ENCODE data around the gene PDIA4.
A peak's percentile ranks its signal among the peaks of the same experiment; 100 is the strongest.
"Not testable (repeated sequence)": the region's sequence is repeated elsewhere in the genome, so short reads cannot be mapped to it uniquely, and the experiment has no call there.

Gene PDIA4

DNA sequence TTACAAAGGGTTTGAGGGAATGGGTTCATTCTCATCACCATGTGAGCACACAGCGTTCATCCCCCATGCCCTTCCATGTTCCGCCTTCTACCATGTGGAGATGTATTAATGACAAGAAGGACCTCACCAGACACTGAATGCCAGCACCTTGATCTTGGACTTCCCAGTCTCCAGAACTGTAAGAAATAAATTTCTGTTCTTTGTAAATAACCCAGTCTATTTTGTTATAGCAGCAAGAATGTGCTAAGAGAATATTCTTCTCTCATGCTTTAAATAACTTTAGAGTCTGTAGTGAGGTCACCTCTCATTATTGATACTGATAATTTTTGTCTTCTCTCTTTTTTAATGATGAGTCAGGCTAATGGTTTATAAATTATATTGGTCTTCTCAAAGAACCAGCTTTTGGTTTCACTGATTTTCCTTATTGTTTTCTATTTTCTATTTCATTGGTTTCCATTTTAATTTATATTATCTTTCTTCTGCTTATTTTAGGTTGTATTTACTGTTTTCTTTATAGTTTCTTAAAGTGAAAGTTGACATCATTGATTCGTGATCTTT is 3.1 kb upstream of the PDIA4 start:
- DNase-seq: no peak

DNA sequence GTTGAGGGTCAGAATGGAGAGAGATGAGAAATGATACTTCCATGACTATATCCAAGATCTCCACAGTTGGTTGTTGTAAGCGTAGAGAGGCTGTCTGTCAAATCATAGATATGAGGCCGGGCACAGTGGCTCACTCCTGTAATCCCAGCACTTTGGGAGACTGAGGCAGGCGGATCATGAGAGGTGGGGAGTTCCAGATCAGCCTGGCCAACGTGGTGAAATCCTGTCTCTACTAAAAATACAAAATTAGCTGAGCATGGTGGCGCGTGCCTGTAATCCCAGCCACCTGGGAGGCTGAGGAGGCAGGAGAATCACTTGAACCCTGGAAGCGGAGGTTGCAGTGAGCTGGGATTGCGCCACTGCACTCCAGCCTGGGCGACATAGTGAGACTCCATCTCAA is 2.1 kb upstream of the PDIA4 start:
- not testable (repeated sequence) for DNase-seq

DNA sequence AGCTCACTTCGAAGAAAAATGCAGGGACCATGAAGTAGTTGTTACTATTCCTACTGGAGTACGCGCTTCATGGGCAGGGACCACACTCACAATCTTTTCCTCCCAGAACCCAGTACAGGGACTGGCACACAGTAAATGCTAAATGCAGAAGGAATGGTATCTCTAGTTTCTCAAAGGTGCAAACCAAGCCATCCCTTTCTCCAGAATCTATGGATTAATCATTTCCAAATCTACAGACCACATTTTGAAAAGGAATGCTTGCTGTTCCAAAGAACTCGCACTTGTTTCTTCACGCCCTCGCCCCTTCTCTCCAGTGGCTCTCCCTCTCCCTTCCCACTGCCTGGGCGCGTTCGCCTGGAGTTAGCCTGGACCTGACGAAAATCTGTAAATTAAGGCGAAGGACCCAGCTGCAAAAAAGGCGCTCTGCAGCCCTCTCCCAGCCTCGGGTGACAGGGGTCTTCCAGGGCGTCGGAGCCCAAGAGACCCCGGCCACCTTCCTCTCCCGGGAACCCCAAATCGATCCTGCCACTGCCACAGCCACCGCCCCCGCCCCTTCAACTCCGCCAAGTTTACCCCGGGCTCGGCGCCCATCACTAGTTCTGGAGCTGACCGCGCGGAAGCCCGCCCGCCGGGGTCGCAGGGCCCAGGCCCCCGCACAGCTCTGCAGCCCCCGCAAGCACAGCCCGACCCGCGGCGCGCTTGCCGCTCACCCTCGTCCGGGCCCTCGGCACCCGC is 527 bp downstream of the PDIA4 start:
- no peak for DNase-seq

DNA sequence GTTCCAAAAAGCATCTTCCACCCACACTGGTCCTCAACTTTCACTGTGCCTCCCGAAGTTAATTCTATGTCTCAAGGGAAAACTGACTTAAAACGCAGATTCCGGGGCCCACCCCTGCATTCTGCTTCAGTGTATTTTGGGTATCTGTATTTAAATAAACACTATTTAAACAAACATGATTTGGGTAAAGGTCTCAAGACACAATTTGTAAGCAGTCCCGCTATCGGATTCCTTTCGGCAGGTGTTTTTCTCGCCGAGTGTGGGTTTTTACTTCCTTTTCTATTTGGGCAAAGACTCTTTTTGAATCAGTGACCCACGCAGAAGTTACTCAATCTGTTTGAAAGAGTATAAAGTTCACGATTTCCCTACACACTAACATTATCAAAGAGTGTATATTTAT is 1.2 kb downstream of the PDIA4 start:
- DNase-seq: no peak

DNA sequence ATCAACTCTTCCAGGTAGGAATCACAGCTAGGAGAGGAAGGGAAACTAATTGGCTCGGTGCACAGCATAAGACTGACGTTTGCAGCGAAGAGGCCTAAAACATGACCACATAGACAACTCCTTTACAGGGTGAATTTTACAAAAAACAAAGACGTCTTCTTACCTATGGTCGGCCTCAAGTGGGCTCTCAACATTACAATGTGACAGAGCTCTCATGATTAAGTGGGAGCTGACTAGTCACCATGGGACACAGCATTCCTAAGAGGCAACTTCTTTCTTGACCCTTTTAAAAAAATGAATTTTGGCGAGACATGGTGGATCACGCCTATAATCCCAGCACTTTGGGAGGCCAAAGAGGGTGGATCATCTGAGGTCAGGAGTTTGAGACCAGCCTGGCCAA is 4.6 kb downstream of the PDIA4 start:
- DNase-seq: no peak

DNA sequence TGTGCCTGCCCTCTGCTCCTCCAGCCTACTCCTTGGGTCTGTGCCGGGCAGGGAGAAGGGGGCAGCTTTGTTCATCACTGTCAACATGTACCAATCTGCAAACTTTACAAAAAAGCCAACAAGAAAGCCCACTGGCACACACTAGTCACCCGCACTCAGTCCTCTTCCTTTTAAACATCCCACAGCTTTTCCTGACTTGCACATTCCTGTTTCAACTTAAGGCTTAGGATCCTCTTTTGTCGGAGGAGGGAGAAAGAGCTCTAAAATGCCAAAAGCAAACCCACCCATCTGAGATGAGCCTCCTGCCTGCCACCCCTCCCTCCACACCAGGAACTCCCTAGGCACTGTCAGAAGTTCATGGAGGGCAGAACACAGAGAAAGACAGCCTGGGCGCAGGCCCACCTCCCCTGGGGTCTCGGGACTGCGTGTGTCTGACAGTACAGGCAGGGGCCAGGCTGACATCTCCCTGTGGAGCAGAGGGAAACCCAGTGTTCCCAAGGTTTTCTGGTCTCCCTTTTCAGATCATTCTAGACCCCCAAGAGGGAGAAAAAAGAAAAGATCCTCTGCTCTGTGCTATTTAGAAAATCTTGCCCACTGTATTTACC is 5.4 kb downstream of the PDIA4 start:
- DNase-seq: no peak

DNA sequence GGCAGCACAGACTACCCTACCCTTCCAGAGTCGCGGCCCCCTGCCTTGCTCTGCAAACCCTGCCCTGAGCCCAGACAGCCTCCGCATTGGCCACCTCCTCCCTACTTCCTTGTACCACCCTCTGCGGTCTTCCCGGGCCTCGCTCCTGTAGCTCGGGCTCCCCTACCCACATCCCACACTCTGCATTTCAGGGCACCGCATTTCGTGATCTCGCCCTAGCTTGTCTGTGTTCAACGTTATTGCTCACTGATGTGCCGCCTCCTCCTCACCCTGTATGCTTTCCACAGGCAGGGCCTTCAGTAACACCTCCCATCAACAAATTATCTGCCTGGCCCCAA is 6.6 kb downstream of the PDIA4 start:
- no peak for DNase-seq

DNA sequence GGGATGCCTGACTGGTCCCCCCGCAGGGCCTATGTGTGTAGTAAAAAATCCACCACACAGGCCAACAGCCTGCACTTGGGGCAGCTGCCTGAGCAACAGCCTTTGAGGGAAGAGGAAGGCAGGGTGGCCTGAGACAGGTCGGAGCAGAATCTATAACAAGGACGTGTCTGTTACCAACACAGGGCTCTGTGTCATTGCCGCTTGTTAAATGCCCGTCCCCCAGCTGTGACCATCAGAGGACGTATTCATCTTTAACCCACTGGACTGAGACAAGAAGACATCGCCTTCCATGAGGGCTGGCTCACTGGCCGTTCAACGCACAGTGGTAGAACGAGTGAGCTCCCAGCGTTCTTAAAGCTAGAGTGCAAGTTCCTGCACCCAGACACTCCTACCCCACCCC is 7.8 kb downstream of the PDIA4 start:
- DNase-seq: no peak

DNA sequence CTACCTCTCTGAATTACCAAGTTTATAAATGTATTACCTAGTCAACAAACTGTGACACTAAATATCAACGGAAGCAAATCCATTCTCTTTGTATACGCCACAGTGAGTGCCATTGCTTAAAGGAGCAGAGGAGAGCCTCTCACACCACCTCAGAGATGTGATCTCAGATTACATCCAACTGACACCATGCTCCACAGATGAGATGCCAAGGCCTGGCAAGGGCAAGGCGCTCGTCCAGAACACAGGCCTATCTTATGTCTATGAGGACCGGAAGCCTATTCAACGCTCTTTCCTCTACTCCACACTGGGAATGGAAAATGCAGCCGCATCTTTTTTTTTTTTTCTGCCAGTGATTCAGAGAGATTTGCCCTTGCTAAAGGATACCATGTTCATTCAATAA is 11.4 kb downstream of the PDIA4 start:
- no peak for DNase-seq

DNA sequence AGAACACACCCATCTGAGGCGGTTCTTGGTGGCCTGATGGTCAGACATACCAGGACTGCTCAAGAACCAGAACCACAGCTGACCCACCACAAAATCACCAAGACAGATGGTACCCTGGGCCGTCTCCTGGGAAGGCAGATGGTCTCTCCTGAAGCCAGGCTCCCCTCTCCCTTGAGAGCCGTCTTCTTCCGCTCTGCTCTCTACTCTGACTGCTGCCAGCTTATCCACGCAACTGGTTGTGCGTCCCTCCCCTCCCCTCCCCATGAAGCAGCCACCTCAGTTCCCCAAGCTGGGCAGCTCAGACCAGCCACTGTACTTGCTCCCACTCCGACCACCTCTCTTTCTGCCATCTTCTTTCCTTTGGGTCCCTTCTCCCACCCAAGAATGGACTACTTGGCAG is 14.0 kb downstream of the PDIA4 start:
- no peak for DNase-seq

DNA sequence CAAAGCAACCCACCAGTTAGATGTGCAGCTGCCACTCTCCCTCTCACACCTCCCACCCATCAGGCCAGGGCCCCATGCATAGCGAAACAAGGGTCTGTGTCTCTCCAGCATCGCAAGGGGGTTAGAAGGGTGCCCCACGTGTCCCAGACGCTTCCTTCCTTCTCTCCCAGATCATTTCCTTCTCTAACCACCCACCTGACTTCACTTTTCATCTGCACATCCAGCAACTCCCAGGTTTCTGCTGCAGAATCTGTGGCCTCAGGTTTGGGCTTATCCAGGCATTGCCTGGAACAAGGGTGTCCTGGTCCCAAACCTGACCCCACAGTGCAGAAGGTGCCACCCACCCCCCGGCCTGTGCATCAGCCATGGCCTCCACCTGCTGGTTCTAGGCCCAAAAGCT is 14.4 kb downstream of the PDIA4 start:
- no peak for DNase-seq

DNA sequence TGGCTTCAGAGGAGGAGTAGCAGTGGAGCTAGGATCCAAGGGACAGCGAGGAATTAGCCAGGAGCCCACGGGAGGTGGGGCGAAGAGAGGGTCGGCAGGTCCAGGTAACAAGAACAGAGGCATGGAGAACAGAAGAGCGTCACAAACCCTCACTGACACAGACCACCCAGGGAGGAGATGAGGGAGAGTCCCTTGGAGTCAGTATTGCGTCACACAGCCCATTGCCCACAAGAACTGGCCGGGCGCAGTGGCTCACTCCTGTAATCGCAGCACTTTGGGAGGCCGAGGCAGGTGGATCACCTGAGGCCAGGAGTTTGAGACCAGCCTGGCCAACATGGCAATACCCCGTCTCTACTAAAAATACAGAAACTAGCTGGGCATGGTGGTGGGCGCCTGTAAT is 15.6 kb downstream of the PDIA4 start:
- DNase-seq: not testable (repeated sequence)

DNA sequence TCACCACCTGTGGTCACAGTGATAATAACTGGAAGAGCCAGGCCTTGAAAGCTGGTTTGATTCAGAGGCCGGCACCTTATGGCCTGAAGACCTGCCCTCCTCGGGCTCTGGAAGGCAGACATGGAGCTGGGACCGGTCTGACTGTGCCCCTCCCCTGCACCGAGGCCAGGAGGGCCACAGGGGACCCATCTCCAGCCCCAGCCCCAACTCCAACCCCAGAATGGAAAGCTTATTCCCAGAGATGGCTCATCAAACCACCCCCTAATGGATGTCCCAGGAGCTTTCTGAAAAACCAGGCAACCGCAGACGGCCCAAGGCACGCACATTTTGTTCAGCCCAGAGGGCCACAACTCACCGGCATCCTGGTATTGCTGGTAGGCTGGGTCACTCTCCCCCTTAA is 16.8 kb downstream of the PDIA4 start:
- no peak for DNase-seq

DNA sequence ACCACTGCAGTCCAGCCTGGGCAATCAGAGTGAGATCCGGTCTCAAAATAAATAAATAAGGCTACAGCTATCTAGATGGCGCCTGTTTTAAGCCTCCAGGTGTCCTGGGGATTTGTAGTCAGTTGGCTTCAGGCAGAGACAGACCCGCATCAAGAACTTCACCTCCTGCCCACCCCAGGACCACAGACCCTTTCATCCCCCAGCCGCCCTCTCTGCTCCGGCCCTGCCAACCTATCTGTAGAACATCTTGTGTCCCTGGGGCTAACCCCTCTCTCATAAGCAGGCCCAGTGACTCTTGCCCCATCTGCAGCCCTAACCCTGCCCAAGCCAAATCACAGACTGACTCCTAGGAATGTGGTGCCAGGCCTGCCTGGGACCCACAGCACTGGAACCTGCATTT is 17.9 kb downstream of the PDIA4 start:
- no peak for DNase-seq

DNA sequence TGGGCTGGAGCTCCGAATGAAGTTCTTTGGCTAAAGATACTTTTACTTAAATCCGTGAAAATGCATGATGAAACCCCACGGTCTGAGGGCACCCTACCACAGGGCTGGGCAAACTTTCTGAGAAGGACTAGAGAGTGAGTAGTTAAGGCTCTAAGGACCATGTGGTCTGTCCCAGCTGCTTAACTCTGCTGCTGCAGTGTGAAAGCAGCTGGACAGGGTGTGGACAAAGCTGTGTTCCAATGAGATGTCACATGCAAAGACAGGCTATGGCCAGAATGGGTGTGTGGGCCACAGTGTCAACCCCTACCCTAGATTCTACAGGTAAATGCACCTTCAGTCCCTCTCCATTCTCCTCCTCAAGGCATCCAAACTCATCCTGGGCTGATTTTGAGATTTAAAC is 18.8 kb downstream of the PDIA4 start:
- no peak for DNase-seq

DNA sequence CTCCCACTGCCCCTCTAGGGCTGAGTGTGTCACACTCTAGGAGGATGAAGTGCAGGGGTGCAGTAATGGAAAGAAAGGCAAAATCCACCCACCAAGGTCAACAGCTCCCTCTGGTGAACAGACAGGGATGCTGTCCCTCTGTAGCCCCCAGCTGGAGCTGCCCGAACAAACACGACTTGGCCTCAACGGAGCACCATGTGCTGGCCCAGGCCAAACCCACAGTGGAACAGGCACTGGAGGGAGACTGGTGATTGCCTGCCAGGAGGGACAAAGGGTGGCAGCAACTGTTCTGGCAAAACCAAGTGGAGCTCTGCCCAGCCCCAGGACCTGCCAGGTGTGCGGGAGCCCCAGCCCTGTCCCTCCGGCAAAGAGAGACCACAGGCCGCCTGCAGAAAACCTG is 20.7 kb downstream of the PDIA4 start:
- no peak for DNase-seq

DNA sequence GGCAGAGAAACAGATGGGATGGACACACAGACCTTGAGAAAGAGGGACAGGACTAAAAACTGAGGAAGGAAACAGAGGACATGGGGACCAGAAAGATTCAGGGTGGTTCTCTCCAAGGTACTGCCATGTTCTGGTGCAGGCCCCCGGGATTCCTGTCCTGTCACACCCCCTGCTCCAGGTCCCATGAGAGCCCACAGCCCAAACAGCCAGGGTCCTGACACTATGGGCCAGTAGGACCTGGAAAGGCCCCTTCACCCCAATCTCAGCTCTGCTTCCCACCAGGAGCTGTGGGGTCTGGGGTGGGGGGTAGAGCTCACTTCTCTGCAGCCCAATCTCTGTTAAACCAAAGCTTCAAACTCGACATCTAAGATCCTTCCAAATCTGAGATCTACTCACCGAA is 21.2 kb downstream of the PDIA4 start:
- DNase-seq: no peak

DNA sequence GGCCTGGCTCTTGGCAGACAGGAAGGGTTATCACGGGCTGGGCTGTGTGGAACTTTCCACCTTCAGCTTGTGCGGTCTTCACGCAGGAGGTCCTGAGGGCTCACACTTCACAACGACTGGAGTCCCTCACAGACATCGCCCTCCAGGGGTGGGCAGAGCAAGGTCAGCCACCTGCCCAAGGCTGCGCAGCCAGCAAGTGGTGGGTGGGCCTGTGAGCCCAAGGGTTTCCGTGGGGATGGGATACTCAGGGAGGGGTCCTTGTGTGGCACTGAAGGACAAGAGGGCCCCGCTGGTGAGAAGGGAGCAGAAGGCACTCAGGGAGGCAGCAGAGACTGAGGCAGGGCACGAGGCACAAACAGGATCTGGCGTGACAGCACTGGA is 22.0 kb downstream of the PDIA4 start:
- no peak for DNase-seq

DNA sequence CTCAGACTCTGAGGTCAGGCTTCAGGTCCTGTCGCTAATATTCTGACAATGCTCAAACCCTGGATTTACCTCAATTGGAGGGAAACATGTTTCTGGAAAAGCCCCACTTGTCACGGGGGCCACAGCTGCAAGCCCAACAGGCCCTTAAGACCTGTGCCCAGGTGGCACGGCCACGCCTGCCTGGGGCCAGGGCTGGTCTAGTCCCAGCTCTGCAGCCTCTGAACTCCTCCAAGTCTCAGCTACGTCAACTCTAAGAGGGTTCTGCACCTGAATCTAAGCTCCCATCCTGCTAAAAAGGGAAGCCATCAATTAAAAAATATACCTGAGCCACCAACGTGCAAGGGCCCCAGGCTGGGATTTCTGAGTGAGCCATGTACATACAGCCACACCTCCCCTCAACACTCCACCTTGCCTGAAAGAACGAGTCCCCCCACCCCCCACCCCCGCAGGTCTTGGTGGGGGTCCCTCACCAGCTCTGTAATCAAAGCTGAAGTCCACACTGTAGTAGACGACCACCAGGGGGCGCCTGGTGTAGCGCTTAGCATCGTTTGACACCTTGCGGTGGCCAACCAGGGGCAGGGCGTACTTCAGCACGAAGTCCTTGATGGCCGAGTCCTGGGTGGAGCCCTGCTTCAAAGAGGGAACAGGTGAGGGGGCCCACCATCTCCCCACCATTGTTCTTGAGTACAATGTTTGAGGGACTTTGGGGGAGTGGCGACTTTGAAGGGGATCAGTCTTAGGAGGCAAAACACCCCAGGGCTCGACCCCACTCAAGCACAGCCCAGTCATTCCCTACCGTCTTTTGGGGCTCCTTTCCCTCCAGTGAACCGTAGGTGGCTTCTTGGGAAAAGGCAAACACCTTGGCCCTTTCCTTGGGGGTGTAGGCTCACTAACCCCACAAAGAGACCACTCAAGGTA is 22.6 kb downstream of the PDIA4 start:
- peak; percentile 82 for DNase-seq

DNA sequence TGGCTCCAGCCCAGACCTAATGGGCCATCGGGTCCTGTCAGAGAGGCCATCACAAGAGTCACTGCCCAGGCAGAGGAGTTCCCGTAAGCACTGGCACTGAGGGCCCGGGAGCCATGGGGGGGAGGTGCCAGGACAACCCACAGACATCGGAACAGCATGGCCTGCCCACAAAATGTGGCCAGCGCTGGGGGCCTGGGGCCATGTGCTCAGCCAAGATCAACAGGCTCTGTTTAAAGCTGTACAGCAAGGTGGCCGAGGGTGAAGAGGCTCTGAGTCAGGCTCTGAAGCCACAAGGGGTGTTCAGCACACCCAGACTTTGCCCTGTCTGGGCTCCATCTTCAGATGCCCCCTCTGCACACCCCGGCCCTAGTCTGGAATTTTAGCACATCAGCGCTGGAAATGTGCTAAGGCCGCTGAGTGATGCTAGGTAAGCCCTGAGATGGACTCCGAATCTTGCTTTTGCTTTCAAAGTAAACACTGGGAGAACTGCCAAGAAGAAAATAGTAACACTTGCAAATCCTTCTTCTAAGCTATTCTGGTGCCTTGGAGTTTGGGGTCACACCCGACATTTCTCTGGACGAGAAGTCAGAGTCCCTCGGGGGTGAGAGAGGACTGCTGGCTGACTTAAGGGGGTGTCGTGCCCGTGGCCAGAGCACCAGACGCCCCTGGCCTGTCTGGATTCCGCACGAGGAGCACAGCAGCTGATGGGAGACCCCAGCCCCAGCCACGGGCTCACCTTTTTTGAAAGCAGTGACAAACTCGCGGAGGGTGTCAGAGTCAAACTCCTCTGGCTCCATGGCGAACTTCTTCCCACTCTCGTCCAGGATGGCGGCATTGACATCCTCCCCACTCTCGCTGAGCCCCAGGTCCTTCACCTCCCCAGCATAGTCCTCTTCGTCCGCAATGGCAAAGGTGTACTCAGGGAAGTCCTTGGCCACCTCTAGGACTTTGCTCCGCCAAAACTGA is 23.6 kb downstream of the PDIA4 start:
- no peak for DNase-seq

DNA sequence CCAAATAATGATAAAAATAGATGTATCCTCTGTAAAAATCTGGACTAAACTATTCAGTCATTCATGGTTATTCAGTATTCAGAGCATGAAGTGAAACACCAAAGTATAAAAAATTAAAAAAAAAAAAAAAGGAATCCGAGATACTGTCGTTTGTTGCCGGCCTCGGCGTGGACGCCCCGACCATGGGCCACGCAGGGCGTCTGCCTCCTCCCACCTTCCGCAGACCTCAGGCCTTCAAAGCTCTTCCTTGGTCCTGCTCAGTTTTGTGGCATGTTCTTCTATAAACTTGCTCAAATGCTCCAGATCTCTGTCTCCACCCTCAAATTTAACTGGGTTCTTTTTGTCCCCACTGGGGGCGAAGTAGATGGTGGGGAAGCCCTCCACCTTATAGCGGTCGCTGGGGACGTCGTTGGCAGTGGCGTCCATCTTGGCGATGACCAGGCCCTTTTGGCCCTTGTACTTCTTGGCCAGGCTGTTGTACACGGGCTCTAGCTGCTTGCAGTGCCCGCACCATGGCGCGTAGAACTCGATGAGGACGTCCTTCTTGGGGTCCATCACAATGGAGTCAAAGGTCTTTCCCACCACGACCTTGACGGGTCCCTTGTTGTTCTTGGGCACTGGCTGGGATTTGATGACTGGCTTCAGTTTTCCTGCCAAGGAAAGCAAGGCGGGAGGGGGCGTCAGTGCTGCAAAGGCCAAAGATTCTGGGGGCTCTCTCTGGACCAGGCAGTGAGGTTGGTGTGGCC is 24.6 kb downstream of the PDIA4 start:
- DNase-seq: no peak

DNA sequence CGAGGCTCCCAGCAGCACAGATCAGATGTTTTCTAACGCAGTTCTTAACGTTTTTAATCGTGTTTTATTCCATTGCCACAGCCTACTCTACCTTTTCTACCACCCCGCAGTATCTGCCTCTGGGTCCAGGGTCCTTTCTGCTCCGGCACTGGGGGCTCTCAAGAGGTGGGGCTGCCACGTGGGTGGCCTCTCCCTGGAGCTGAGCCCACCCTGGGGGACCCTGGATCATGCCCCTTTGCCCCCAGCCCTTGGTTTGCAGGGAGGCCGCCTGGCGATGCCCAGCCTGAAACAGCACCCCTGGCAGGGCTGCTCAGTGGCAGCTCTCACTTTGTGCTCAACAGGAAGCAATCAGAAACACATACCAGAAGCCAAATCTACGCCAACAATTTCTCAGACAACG is 25.3 kb downstream of the PDIA4 start:
- DNase-seq: no peak
